Smooth muscle cell (in vitro differentiated cells): ENCODE data around the gene FRYL. TPM values are rescaled to one million over a fixed set of nuclear protein-coding genes. Genes with fewer than 3 reads are reported as not detected.

Experiments
- DNase-seq: peaks from one replicate; lab custom pipeline; 2025; ENCODE audit not compliant: unreplicated experiment; lab: John Stamatoyannopoulos, UW
- H2AFZ ChIP-seq: fragments of 200-600 bp; sonication (generic); 2 replicates; pipeline ENCODE4 v1.6.0; 2016; ENCODE audit warnings: antibody characterized with exemption, low read depth, mild to moderate bottlenecking
- H3F3A ChIP-seq: fragments of 200-600 bp; sonication (generic); 2 replicates; pipeline ENCODE4 v1.6.0; 2017; ENCODE audit warnings: antibody characterized with exemption, low read depth
- H3K27ac ChIP-seq: fragments of 200-600 bp; sonication (generic); 2 replicates; pipeline ENCODE4 v1.5.1; 2016; ENCODE audit warnings: low read depth, mild to moderate bottlenecking
- H3K27me3 ChIP-seq: fragments of 200-600 bp; sonication (generic); 2 replicates; pipeline ENCODE4 v1.6.1; 2016; ENCODE audit warnings: low read depth, mild to moderate bottlenecking
- H3K36me3 ChIP-seq: fragments of 200-600 bp; sonication (generic); 2 replicates; pipeline ENCODE4 v1.5.1; 2016; ENCODE audit warnings: low read depth
- H3K4me1 ChIP-seq: fragments of 200-600 bp; sonication (generic); 2 replicates; pipeline ENCODE4 v1.5.1; 2016; ENCODE audit warnings: low read depth
- H3K4me2 ChIP-seq: fragments of 200-600 bp; sonication (generic); 2 replicates; pipeline ENCODE4 v1.6.0; 2016; ENCODE audit warnings: mild to moderate bottlenecking
- H3K4me3 ChIP-seq: fragments of 200-600 bp; sonication (generic); 2 replicates; pipeline ENCODE4 v1.5.1; 2016; ENCODE audit warnings: mild to moderate bottlenecking
- H3K79me2 ChIP-seq: fragments of 200-600 bp; sonication (generic); 2 replicates; pipeline ENCODE4 v1.6.0; 2016; ENCODE audit warnings: low read depth, mild to moderate bottlenecking
- H3K9ac ChIP-seq: fragments of 200-600 bp; sonication (generic); 2 replicates; pipeline ENCODE4 v1.6.0; 2016; ENCODE audit warnings: low read depth
- H3K9me3 ChIP-seq: fragments of 200-600 bp; sonication (generic); replicated peaks from 2 replicates; pipeline ENCODE4 v1.5.1; 2016; ENCODE audit warnings: low read depth
- H4K20me1 ChIP-seq: fragments of 200-600 bp; sonication (generic); 2 replicates; pipeline ENCODE4 v1.6.0; 2016; ENCODE audit warnings: low read depth
- CTCF ChIP-seq: fragments of 200-600 bp; sonication (generic); IDR thresholded peaks from 2 replicates; pipeline ENCODE4 v1.5.1; 2017; ENCODE audit warnings: borderline replicate concordance, mild to moderate bottlenecking, antibody characterized with exemption; ENCODE audit not compliant: insufficient read depth, poor library complexity, severe bottlenecking
- WGBS: methylation state at CpG from one replicate; pipeline ENCODE4 v1.1.7; 2016; ENCODE audit warnings: low lambda C conversion rate; 5-methylcytosine and 5-hydroxymethylcytosine counted together
- polyA plus RNA-seq: library from polyadenylated mRNA; unstranded; fragments of >200 nt; fragmentation: Nextera tagmentation; extraction: Ambion mirVana; gene quantifications from 2 replicates; pipeline ENCODE4 v1.2.1, GENCODE V29; 2016
- small RNA-seq: library from RNA; depleted of rRNA; stranded (forward); fragments of <200 nt; gene quantifications from one replicate; pipeline ENCODE3, GENCODE V24; 2014
- total RNA-seq: library from RNA; depleted of rRNA; stranded (reverse); fragments of >200 nt; gene quantifications from 2 replicates; pipeline ENCODE4 v1.2.3, GENCODE V29; 2014

Gene FRYL
- total and polyA plus RNA-seq, 2 experiments from 2014 or later = 14.9 to 56.6 TPM

- H2AFZ ChIP-seq = no peak overlapping the region
- H3K4me3 ChIP-seq = no peak overlapping the region
- H3K9ac ChIP-seq = no peak overlapping the region
- WGBS = 97% methylated on average over 3 of the region's 3 CpGs
- no peaks in the 10 kb centered on the region for H3F3A ChIP-seq
- no peaks in the 10 kb centered on the region for H3K4me1 ChIP-seq
- no peaks in the 10 kb centered on the region for H3K36me3 ChIP-seq
- no peak overlapping the region for H3K27ac ChIP-seq
- peaks cover under 1% of the 10 kb centered on the region for H3K27me3 ChIP-seq
- no peaks in the 10 kb centered on the region for H4K20me1 ChIP-seq
- H3K9me3 ChIP-seq = no peaks in the 10 kb centered on the region
- no peaks in the 10 kb centered on the region for H3K79me2 ChIP-seq
- no peak for TF ChIP-seq CTCF
- DNase-seq = no peak
- H3K4me2 ChIP-seq = no peak overlapping the region
Observed at GRCh38 chr4:48450740-48451139, 329.3 kb downstream of the FRYL start.

- no peaks in the 10 kb centered on the region for H3K27me3 ChIP-seq
- no peak overlapping the region for H3K9ac ChIP-seq
- H3K4me2 ChIP-seq = no peak overlapping the region
- H3K9me3 ChIP-seq = no peaks in the 10 kb centered on the region
- 87% methylated on average over 10 of the region's 10 CpGs for WGBS
- no peak for DNase-seq
- H3K4me3 ChIP-seq = no peak overlapping the region
- H3K79me2 ChIP-seq = no peaks in the 10 kb centered on the region
- H3K27ac ChIP-seq = no peak overlapping the region
- no peaks in the 10 kb centered on the region for H3K36me3 ChIP-seq
- H3K4me1 ChIP-seq = no peaks in the 10 kb centered on the region
- no peak overlapping the region for H2AFZ ChIP-seq
- no peak for TF ChIP-seq CTCF
- H4K20me1 ChIP-seq = no peaks in the 10 kb centered on the region
- no peaks in the 10 kb centered on the region for H3F3A ChIP-seq
Observed at GRCh38 chr4:48449151-48449550, 330.9 kb downstream of the FRYL start.

Small RNA genes within 50 kb of the gene (small RNA-seq; reads per million reads assigned to genes)
- not detected for gene RNU5E-3P

Other genes starting within 250 kb of the FRYL start
- gene OCIAD1, start 50.8 kb upstream of the FRYL start, total RNA-seq = 180 and 196 TPM in 2 replicates
- gene OCIAD1, start 50.8 kb upstream of the FRYL start, polyA plus RNA-seq = 130 and 159 TPM in 2 replicates
- gene OCIAD2, start 126.5 kb upstream of the FRYL start, total RNA-seq = 30.4 and 33.0 TPM in 2 replicates
- 45.1 and 104 TPM in 2 replicates for gene OCIAD2, start 126.5 kb upstream of the FRYL start, polyA plus RNA-seq
- gene CWH43, start 206.0 kb upstream of the FRYL start, total RNA-seq = 2.1 and 7.2 TPM in 2 replicates
- gene CWH43, start 206.0 kb upstream of the FRYL start, polyA plus RNA-seq = 0.50 and 0.83 TPM in 2 replicates